Activated naive CD8-positive, alpha-beta T cell treated with anti-CD3 and anti-CD28 coated beads for 36 hours (primary cell): ENCODE results near the gene PLA2G1B. TPM values are rescaled to one million over a fixed set of nuclear protein-coding genes. Genes with fewer than 3 reads are reported as not detected.

ENCODE experiments used
- total RNA-seq, 2 experiments: library from RNA; stranded (reverse); gene quantifications; one replicate each; pipeline ENCODE4 v1.2.3, GENCODE V29; 2021

PLA2G1B gene
- total RNA-seq, 2 experiments from 2014 or later: not detected

Other genes starting within 250 kb of the PLA2G1B start
- gene RAB35, start 211.0 kb downstream of the PLA2G1B start, total RNA-seq: 10 to 100 TPM; 53.8 to 54.3 TPM
- 100 to 1,000 TPM; 143 to 146 TPM for gene GCN1, start 133.1 kb downstream of the PLA2G1B start, total RNA-seq
- gene RPLP0, start 126.7 kb downstream of the PLA2G1B start, total RNA-seq: 1,000 to 10,000 TPM; 3,852 to 4,173 TPM
- gene PXN, start 62.0 kb downstream of the PLA2G1B start, total RNA-seq: 10 to 100 TPM; 37.1 to 39.2 TPM
- 1,000 to 10,000 TPM; 1,075 to 1,133 TPM for gene RNU4-2, start 35.9 kb downstream of the PLA2G1B start, total RNA-seq
- 100 to 1,000 TPM; 768 to 829 TPM for gene RNU4-1, start 34.5 kb downstream of the PLA2G1B start, total RNA-seq
- gene SIRT4, start 25.5 kb downstream of the PLA2G1B start, total RNA-seq: 1 to 10 TPM; 1.9 to 2.1 TPM
- 1 to 10 TPM in 1 of 2 experiments, under 1 TPM in 1; 0.60 to 1.7 TPM for gene MSI1, start 41.4 kb upstream of the PLA2G1B start, total RNA-seq
- gene COX6A1, start 110.3 kb upstream of the PLA2G1B start, total RNA-seq: 100 to 1,000 TPM; 449 to 455 TPM
- gene TRIAP1, start 118.6 kb upstream of the PLA2G1B start, total RNA-seq: 10 to 100 TPM; 64.2 to 64.6 TPM
- 10 to 100 TPM; 25.0 to 30.5 TPM for gene GATC, start 118.7 kb upstream of the PLA2G1B start, total RNA-seq
- gene SRSF9, start 142.0 kb upstream of the PLA2G1B start, total RNA-seq: 100 to 1,000 TPM; 288 to 292 TPM
- 100 to 1,000 TPM; 214 to 226 TPM for gene DYNLL1, start 168.3 kb upstream of the PLA2G1B start, total RNA-seq
- gene COQ5, start 201.4 kb upstream of the PLA2G1B start, total RNA-seq: 10 to 100 TPM; 35.0 to 35.6 TPM
- gene RNF10, start 206.6 kb upstream of the PLA2G1B start, total RNA-seq: 100 to 1,000 TPM; 142 to 164 TPM